Dermis microvascular lymphatic vessel endothelial cell (primary cell): ENCODE measurements around the gene GRM7. TPM values are rescaled to one million over a fixed set of nuclear protein-coding genes. Genes with fewer than 3 reads are reported as not detected.

Experiments
- DNase-seq, 2 donors: peaks; one replicate each; pipeline versions ENCODE4 v3.0.0 to v3.0.0-alpha.2; 2010; ENCODE audit warnings: low read depth in 2 of 2
- total RNA-seq: library from RNA; depleted of rRNA; stranded (reverse); fragments of >200 nt; gene quantifications from 2 replicates; pipeline ENCODE4 v1.2.1, GENCODE V29; 2014

Gene GRM7
- total RNA-seq, 1 donor from 2014 or later = not detected

GRCh38 chr3:7710284-7710683 is 849.4 kb downstream of the GRM7 start:
- peak in 1 of 2 donors; percentile 15 for DNase-seq

- DNase-seq = no peak
These were observed 852.8 kb downstream of the GRM7 start for GRCh38 chr3:7713724-7714123.

DNA sequence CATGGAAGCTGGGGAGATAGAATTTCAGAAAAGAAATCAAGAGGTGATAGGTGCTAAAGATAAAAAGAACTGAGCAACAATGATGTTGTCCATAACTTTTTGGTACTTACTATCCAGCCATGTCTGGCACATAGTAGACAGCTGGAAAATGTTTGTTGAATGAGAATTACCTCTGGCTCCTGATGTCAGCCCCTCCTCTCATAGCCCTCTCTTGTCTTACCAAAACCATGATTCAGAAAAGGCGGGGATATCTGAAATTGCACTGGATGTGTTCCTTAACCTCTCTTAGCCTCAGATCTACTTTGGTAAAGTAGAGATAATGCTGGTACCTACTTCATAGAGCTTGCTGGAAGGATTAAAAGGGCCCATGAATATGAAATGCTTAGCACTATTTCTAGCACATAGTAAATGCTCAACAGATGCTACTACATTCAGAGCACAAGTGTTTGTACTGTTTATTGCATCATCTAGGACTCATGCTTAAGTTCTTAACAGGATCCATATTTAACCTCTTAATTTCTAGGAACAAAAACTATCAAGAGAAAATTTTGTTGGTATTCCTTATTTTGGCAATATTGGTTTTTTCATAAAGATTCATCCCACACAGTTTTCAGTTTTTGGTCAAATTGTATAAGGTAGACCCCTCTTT is 859.9 kb downstream of the GRM7 start:
- DNase-seq = no peak

DNA sequence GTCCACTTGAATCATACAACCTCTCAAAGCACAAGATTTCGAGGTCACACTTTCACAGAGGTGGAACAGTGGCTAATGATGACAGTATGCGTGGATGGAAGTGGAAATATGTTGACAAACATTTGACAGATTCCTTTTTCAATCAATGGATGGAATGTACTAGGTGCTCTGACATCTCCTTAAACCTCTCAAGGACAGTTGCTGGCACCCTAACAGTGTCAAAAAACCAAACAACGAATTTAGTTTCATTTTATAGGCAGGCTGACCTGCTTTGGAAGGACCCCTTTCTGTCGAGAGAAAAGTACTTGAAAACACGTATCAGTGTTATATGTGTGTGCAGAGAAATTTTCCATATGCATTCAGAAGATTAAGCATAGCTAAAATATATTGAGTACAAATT is 861.0 kb downstream of the GRM7 start:
- DNase-seq = no peak

DNA sequence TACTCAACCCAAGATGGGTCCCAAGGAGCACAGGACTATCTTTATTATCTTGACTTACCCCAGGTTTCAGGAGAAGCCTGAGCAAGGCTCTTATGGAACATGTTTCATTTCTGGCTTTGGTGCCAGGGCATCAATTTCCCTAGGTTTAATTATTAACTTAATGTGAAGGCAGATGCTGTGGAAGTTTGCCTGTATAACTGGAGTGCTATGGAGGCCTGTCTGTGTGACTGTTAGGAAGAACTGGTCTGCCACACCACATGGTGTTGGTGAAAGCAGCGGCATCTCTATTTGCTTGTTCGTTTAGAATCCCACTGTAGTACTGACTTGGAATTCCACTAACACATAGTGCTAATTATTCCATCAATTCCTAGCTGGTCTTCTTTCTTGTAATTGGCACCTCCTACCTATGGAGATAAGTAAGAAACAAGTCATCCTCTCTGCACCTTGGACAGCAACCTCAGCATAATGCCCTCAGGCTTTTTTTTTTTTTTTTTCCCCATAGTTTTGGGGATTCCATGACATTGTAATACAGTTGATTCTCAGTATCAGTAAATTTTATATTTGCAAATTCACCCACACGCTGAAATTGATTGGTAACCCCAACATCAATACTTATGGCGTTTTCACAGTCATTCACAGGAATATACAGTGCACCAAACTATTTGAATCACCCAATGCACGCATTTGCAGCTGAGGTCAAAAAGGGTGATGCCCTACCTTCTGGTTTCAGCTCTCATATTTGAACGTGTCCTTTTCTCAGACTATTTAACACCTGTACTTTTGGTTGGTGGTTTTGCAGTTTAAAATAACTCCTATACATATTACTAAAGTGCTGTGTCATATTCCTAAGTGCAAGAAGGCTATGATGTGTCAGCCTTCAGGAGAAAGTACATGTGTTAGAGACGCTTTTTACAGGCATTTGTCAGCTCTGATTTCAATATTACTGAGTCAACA is 867.9 kb downstream of the GRM7 start:
- DNase-seq = no peak

GRCh38 chr3:7733933-7734332 is 873.0 kb downstream of the GRM7 start:
- DNase-seq = peak in 1 of 2 donors; percentile 47

DNA sequence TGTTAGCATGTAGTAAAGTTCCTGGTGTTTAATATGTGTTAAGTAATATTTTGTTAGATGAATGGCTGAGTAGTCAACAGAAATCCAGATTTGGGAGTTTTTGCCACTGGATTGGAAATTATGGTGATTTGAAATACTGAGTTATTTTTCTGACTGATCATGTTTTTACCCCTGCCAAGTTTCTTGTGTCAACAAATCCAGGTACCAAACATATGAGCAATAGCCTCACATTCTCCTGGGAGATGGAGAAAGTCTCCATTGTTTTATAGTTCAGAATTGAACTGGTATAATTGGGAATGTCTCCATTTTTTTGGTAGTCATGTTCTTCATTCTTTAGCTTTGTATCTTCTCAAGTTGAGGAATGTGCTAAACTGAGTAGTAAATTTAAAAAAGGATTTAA is 873.5 kb downstream of the GRM7 start:
- DNase-seq = peak in 1 of 2 donors; percentile 59

DNA sequence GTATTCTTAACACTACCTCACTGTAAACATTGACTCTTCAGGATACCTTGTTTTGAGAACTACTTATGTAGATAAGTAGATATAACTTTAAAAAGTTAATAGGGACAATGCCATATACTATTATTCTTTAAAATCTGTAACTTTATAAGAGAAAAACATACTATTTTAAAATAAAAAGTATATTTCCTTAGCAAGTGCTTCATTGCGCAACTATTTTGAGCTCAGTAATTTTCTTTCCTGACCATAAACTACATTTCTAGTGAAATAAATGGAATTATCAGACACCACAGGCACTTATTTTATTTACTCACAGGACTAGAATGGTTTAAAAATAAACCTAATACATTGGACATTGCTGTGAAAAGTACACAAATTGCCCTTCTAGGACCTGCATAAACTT is 876.3 kb downstream of the GRM7 start:
- no peak for DNase-seq

- no peak for DNase-seq
These were observed 878.8 kb downstream of the GRM7 start for GRCh38 chr3:7739754-7740153.

DNA sequence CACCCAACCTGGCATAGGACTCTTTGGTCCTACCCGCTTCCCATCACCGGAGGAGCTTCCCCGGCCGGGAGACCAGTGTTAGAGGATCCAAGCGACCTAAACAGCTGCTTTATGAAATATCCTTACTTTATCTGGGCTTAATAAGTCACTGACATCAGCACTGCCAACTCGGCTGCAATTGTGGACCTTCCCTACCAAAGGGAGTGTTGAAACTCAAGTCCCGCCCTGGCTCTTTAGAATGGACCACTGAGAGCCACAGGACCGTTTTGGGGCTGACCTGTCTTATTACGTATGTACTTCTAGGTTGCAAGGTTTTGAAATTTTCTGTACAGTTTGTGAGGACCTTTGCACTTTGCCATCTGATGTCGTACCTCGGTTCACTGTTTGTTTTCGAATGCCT is 879.5 kb downstream of the GRM7 start:
- no peak for DNase-seq

DNA sequence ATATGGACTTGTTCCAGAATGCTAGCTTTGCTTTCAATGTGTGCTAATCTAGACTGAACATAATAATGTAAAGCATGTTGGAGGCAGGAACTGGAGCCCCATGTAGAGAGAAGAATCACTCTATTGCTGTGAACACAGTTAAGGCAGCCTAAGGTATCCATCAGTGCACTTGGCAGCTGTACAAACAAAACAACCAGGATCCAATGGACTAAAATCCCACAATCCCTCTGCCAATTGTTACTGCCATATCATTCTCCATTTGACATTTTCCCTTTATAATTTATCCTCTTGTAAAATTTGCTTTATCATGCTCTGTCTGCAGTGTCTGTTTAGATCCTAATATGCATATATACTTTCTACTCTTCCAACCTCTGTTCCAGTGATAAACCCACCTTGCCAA is 883.9 kb downstream of the GRM7 start:
- peak in 1 of 2 donors; percentile 5 for DNase-seq

- DNase-seq = no peak
These were observed 884.8 kb downstream of the GRM7 start for GRCh38 chr3:7745711-7746110.

DNA sequence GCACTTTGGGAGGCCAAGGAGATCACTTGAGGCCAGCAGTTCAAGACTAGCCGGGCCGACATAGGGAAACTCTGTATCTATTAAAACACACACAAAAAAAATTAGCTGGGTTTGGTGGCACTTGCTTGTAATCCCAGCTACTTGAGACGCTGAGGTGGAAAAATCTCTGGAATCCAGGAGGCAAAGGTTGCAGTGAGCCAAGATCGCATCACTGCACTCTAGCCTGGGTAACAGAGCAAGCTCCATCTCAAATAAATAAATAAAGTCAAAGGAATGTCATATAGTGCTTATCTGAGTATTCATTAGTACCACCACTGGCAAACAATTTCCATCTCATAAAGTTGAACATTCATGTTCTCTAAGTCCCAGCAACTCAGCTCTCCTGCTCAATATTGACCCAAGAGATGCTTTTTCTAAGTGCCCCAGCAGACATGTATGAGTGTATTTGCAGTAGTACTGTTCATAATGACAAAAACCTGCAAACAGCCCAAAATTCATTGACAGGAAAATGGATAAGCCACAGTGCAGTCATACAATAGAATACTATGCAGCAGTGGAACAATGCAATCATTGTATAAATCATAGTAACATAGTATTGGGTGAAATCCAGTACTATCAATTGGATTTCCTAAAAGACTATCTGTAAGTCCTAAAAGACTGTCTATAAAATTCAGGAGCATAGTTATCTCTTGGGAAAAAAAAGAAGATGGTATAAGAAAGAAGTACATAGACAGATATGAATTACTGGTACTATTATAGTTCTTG is 889.2 kb downstream of the GRM7 start:
- DNase-seq = no peak

- DNase-seq = no peak
These were observed 891.1 kb downstream of the GRM7 start for GRCh38 chr3:7752005-7752404.

DNA sequence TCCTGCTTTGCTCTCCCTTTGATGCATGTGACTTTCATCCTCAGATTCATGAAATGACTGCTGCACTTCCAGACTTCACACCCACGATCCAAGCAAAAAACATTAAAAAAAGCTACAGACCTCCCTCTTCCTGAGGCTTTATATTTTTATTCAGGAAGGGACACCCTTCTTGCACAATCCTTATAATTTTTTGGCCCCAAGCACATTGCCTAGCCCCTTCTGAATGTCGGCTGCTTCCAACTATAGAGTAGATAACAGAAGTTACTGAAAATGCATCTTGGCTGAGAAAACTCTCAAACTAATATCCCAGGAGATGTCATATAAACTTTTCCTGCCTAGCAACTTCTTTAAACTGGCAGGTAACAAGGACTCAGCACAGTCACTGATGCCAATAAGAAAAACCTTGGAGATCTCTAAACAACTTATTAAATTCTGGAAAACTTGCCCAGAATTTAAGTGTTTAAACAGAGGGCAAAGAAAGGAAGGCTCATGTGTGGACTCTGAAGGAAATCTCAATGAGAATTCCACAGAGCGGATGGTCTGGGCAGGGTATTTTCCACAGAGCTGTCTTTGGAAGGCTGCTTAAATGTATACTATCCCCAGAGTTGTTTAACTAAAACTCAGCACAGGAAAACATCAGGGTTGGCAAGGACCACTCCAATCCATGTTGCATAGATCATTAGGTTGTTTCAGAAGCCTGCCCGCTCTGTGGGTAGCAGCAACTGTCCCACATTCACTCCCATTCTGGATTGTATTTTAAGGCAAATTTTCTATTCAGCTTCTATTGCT is 893.9 kb downstream of the GRM7 start:
- DNase-seq = no peak

- DNase-seq = no peak
These were observed 898.7 kb downstream of the GRM7 start for GRCh38 chr3:7759630-7760029.

DNA sequence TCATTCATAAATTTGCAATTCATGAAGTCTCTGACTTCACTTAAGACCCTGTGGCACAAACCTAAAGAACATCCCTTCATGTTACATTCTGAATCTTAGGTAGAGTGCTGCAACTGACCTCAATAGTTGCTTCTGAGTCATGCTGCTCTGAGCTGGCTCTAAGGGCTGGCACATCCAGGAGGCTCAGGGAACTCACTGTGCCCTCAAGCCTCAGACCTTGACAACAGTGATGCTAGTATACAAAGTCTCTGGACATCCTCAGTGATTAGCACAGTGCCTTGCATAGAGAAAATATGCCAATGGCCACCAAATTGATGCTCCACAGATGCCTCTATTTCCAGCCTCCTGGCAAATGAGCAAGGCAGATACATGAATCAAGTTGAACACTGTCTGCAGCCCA is 899.8 kb downstream of the GRM7 start:
- DNase-seq = no peak

DNA sequence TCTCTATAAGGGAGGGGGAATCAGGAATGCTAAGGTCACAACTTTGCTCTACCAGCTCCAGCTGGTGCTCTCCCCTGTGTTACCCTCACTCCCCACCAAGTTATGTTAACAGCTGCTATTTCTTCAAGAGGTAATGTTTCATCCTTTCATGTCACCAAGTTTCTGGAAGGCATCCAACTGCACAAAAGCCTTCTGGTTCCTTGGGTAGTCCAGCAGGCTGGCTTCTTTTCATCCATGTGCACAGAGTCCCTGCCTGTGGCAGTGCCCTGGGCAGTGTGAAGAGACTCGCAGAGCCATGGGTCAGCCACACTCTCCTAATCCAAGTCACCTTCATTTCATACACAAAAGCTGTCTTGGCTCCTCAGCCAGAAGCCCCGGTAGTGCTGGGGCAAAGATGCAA is 903.2 kb downstream of the GRM7 start:
- DNase-seq = no peak

DNA sequence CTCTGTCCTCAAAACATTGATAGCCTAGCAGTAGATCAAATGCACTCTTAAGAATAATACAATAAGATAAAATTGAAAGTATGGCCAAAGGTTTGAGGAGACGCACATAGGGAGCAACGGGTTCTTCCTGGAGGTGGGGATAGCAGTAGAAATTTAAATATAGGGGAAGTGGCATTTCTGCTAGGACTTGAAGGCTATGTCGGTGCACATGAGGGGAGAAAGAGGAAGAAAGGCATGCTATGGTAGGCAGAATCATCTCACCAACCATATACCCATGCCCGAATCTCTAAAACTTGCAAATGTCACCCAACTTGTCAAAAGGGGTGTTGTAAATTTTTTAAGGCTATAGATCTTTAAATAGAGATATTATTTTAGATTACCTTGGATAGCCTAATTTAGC is 905.6 kb downstream of the GRM7 start:
- DNase-seq = no peak

- DNase-seq = peak in 1 of 2 donors; percentile 62
These were observed 918.4 kb downstream of the GRM7 start for GRCh38 chr3:7779331-7779730.

DNA sequence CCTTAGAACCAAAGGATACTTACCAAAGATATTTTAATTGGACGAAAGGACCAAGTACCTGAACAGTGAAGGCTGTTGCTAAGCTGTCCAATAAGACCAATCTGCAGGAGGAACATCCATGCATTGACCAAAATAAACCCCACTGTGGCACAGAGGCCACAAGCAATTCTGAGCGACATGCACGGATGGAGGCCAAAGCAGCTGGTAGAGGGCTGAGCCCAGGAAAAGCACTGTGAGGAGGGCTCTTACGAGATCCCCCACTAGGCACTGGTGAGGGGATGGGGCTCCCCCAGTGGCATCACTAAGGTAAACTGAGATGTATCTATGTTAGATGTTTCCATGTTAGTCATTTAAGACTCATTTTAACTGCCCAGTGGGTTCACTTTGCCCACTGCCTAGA is 920.5 kb downstream of the GRM7 start:
- DNase-seq = no peak
